Skeletal muscle tissue (tissue), 4 donors: ENCODE measurements around the gene MIGA1. TPM values are rescaled to one million over a fixed set of nuclear protein-coding genes. Genes with fewer than 3 reads are reported as not detected.

Experiments used
- H3K27ac ChIP-seq: one replicate; pipeline ENCODE4 v1.7.0; 2013; ENCODE audit warnings: mild to moderate bottlenecking, low read depth, low read length, inconsistent platforms
- H3K27me3 ChIP-seq, 3 donors: one replicate each; pipeline ENCODE4 v1.7.0; 2013; ENCODE audit warnings: low read length in 3 of 3; ENCODE audit not compliant: control insufficient read depth in 3 of 3, insufficient read depth in 3 of 3
- H3K36me3 ChIP-seq, 3 donors: one replicate each; pipeline ENCODE4 v1.7.0; 2013; ENCODE audit warnings: low read length in 3 of 3; ENCODE audit not compliant: control insufficient read depth in 3 of 3, insufficient read depth in 3 of 3
- H3K4me1 ChIP-seq, 3 donors: one replicate each; pipeline ENCODE4 v1.7.0; 2013; ENCODE audit warnings: low read length in 3 of 3, mild to moderate bottlenecking in 3 of 3; ENCODE audit not compliant: control insufficient read depth in 3 of 3, insufficient read depth in 3 of 3
- H3K4me3 ChIP-seq, 3 donors: one replicate each; pipeline ENCODE4 v1.7.0; 2013; ENCODE audit warnings: low read length in 3 of 3
- H3K9ac ChIP-seq, 3 donors: one replicate each; pipeline ENCODE4 v1.7.0; 2013; ENCODE audit warnings: low read length in 3 of 3, mild to moderate bottlenecking in 3 of 3, moderate library complexity in 2 of 3, low read depth in 1 of 3
- H3K9me3 ChIP-seq, 3 donors: one replicate each; pipeline ENCODE4 v1.7.0; 2013; ENCODE audit warnings: low read length in 3 of 3; ENCODE audit not compliant: control insufficient read depth in 3 of 3
- total RNA-seq: library from RNA; depleted of rRNA; stranded (reverse); fragments of >200 nt; gene quantifications from one replicate; pipeline ENCODE4 v1.2.3, GENCODE V29; 2014
- donor health status: Osteomylitis.

MIGA1 gene
- total RNA-seq, 1 donor from 2014 or later, result 19.8 TPM

GRCh38 chr1:77872645-77873044 lies 93.2 kb downstream of the MIGA1 start:
- Histone ChIP-seq H3K9me3 (no peaks in the 10 kb centered on the region), H3K9ac (no peak overlapping the region), H3K36me3 (peaks cover 0 to 5% (median 0%) of the 10 kb centered on the region in 3 donors), H3K4me3 (no peak overlapping the region), H3K27ac (no peak overlapping the region), H3K27me3 (no peaks in the 10 kb centered on the region), H3K4me1 (no peaks in the 10 kb centered on the region)

- no peak overlapping the region for H3K9ac ChIP-seq
- no peaks in the 10 kb centered on the region for H3K27me3 ChIP-seq
- no peak overlapping the region for H3K4me3 ChIP-seq
- no peaks in the 10 kb centered on the region for H3K4me1 ChIP-seq
- H3K27ac ChIP-seq, result no peak overlapping the region
- H3K9me3 ChIP-seq, result no peaks in the 10 kb centered on the region
- H3K36me3 ChIP-seq, result peaks cover 0 to under 1% (median 0%) of the 10 kb centered on the region in 3 donors
Observed at GRCh38 chr1:77873461-77873860, 94.0 kb downstream of the MIGA1 start.

- no peaks in the 10 kb centered on the region for H3K27me3 ChIP-seq
Observed at GRCh38 chr1:77874804-77875445, 95.5 kb downstream of the MIGA1 start.

GRCh38 chr1:77876884-77877283 lies 97.4 kb downstream of the MIGA1 start:
- no peaks in the 10 kb centered on the region for H3K4me1 ChIP-seq
- no peaks in the 10 kb centered on the region for H3K9me3 ChIP-seq
- H3K27ac ChIP-seq, result no peak overlapping the region
- no peak overlapping the region for H3K9ac ChIP-seq
- no peaks in the 10 kb centered on the region for H3K27me3 ChIP-seq
- H3K4me3 ChIP-seq, result no peak overlapping the region
- H3K36me3 ChIP-seq, result no peaks in the 10 kb centered on the region

More at GRCh38 chr1:77874804-77875445, 95.5 kb downstream of the MIGA1 start:
- no peaks in the 10 kb centered on the region for H3K4me1 ChIP-seq
- no peak overlapping the region for H3K4me3 ChIP-seq
- H3K36me3 ChIP-seq, result no peaks in the 10 kb centered on the region
- H3K27ac ChIP-seq, result no peak overlapping the region
- no peaks in the 10 kb centered on the region for H3K9me3 ChIP-seq
- H3K9ac ChIP-seq, result no peak overlapping the region

GRCh38 chr1:77881061-77881460 lies 101.6 kb downstream of the MIGA1 start:
- Histone ChIP-seq H3K9me3 (no peaks in the 10 kb centered on the region), H3K36me3 (no peaks in the 10 kb centered on the region), H3K4me3 (no peak overlapping the region), H3K27me3 (no peaks in the 10 kb centered on the region), H3K4me1 (peaks cover 0 to 2% (median 0%) of the 10 kb centered on the region in 3 donors), H3K27ac (no peak overlapping the region), H3K9ac (no peak overlapping the region)

GRCh38 chr1:77882411-77882810 lies 103.0 kb downstream of the MIGA1 start:
- Histone ChIP-seq H3K36me3 (no peaks in the 10 kb centered on the region), H3K4me1 (peaks cover 0 to 2% (median 2%) of the 10 kb centered on the region in 3 donors), H3K9ac (no peak overlapping the region), H3K9me3 (no peaks in the 10 kb centered on the region), H3K4me3 (no peak overlapping the region), H3K27ac (no peak overlapping the region), H3K27me3 (no peaks in the 10 kb centered on the region)

GRCh38 chr1:77888081-77888780 lies 108.8 kb downstream of the MIGA1 start, which contains the start of gene NEXN:
Gene NEXN, plus strand, starts transcription at chr1:77888624. Its CDS starts 27,483 bp downstream, at chr1:77916107.
- Histone ChIP-seq H3K9me3 (no peaks in the 10 kb centered on the region), H3K4me3 (peak within 1 kb of the TSS; percentile 83 to 89 (median 85)), H3K4me1 (peaks cover 7 to 17% (median 16%) of the 10 kb centered on the region in 3 donors), H3K9ac (peak within 1 kb of the TSS; percentile 85 to 99 (median 97)), H3K27me3 (no peaks in the 10 kb centered on the region), H3K36me3 (peaks cover 2 to 13% (median 2%) of the 10 kb centered on the region in 3 donors), H3K27ac (peak within 1 kb of the TSS; percentile 99)

GRCh38 chr1:77888781-77889642 lies 109.6 kb downstream of the MIGA1 start:
- H3K36me3 ChIP-seq, result peaks cover 4 to 15% (median 6%) of the 10 kb centered on the region in 3 donors
- H3K4me3 ChIP-seq, result peak overlapping the region; percentile 83 to 89 (median 85)
- H3K9ac ChIP-seq, result peak overlapping the region; percentile 85 to 99 (median 97)
- H3K9me3 ChIP-seq, result no peaks in the 10 kb centered on the region
- H3K4me1 ChIP-seq, result peaks cover 7 to 24% (median 23%) of the 10 kb centered on the region in 3 donors
- no peaks in the 10 kb centered on the region for H3K27me3 ChIP-seq
- peak overlapping the region; percentile 99 for H3K27ac ChIP-seq

- H3K36me3 ChIP-seq, result peaks cover 4 to 17% (median 6%) of the 10 kb centered on the region in 3 donors
- peaks cover 7 to 29% (median 26%) of the 10 kb centered on the region in 3 donors for H3K4me1 ChIP-seq
- H3K9ac ChIP-seq, result peak overlapping the region; percentile 85 to 99 (median 97)
- H3K27me3 ChIP-seq, result no peaks in the 10 kb centered on the region
- peak overlapping the region; percentile 99 for H3K27ac ChIP-seq
- no peaks in the 10 kb centered on the region for H3K9me3 ChIP-seq
- peak overlapping the region; percentile 83 to 89 (median 85) for H3K4me3 ChIP-seq
Observed at GRCh38 chr1:77889671-77890070, 110.2 kb downstream of the MIGA1 start.
